OCI-LY1 (cell line): ENCODE measurements around the gene BTG3.

ENCODE experiments used
- CTCF ChIP-seq: fragments of 200-600 bp; sonication (generic), shearing (Covaris generic); IDR thresholded peaks from 2 replicates; pipeline ENCODE4 v1.5.1; 2017; ENCODE audit warnings: mild to moderate bottlenecking, antibody characterized with exemption, low read length, moderate library complexity, mixed read lengths
- EZH2 ChIP-seq: fragments of 200-600 bp; sonication (generic), shearing (Covaris generic); IDR thresholded peaks from 2 replicates; pipeline ENCODE4 v1.8.0; 2017; ENCODE audit warnings: borderline replicate concordance, mixed run types, mild to moderate bottlenecking, antibody characterized with exemption, low read length, moderate library complexity, mixed read lengths

GRCh38 chr21:17560377-17561025 is 52.2 kb downstream of the BTG3 start:
- TF ChIP-seq CTCF (no peak), EZH2 (no peak)
